ENCODE measurements around the gene DOLPP1. TPM values are rescaled to one million over a fixed set of nuclear protein-coding genes. Genes with fewer than 3 reads are reported as not detected.

The DOLPP1 gene
- total and polyA plus RNA-seq, 12 donors: 3.1 to 8.1 (median 5.0) TPM

DNA sequence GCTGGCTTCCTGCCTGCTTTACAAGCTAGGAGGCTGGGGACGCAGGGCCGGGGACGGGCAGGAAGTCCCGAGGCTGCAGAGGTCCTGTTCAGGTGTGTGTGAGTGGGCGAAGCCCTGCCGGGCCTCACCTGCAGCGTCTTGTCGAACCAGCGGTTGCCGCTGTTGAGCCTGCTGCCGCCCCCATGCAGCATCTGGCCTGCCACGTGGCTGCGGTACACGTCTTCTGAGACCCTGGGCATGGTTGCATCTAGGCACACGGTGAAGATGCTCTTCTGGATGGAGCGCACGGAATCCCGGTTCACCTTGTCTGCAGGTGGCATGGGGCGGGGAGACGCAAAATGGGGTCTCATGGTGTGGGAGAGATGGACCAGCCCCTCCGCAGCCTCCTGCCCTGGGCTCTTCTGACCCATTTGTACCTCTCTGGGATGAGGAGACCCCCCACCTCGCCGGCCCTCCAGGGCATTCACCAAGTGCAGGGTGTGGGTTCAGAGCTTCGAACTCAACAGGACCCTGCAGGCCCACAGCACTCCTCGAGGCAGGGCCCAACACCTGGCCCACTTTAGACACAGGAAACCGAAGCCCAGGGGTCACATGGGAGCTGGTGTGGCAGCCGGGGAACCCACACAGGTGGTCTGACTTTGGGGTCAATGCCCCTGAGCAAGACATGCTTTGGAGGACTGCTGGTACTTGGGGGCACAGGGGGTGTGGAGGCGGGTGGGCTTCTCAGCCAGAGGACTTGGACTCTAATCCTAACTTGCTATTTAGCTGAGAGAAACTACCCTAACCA is 19.7 kb downstream of the DOLPP1 start:
- ATAC-seq (no peak), DNase-seq (no peak)
- Histone ChIP-seq H3K9me3 (no peaks in the 10 kb centered on the region), H3K27me3 (no peaks in the 10 kb centered on the region), H3K4me1 (peaks cover 0 to 14% (median 3%) of the 10 kb centered on the region in 9 donors), H3K36me3 (peaks cover 0 to 61% (median 19%) of the 10 kb centered on the region in 9 donors), H3K27ac (no peak overlapping the region), H3K4me3 (no peak overlapping the region)
- TF ChIP-seq, protein P1, sequence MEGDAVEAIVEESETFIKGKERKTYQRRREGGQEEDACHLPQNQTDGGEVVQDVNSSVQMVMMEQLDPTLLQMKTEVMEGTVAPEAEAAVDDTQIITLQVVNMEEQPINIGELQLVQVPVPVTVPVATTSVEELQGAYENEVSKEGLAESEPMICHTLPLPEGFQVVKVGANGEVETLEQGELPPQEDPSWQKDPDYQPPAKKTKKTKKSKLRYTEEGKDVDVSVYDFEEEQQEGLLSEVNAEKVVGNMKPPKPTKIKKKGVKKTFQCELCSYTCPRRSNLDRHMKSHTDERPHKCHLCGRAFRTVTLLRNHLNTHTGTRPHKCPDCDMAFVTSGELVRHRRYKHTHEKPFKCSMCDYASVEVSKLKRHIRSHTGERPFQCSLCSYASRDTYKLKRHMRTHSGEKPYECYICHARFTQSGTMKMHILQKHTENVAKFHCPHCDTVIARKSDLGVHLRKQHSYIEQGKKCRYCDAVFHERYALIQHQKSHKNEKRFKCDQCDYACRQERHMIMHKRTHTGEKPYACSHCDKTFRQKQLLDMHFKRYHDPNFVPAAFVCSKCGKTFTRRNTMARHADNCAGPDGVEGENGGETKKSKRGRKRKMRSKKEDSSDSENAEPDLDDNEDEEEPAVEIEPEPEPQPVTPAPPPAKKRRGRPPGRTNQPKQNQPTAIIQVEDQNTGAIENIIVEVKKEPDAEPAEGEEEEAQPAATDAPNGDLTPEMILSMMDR (IDR thresholded peaks at IDR 0.05): no peak
- intact Hi-C loops (cut with DNase I): no loop called here
- WGBS, 2 donors: 71 to 76% methylated on average over 28 of the region's 28 CpGs

DNA sequence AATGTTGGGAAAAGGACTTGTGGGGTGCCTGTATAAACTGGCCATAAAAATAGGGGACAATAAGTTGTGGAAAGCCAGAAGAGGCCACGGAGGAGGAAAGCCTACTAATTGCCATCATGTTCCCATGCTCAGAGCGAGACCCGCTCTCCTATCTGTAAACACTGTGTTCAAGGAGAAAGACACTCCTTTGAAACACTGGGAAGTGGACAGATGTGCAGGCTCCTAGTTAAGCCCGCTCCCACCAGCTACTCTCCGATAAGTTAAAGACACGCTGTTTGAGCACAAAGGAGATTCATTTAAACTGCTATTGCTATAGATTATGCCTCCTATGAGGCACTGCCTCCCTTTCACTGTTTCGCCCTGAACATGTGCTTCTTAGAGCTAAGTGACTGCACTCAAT is 20.4 kb downstream of the DOLPP1 start:
- ATAC-seq (no peak), DNase-seq (no peak)
- Histone ChIP-seq H3K4me1 (peaks cover 0 to 14% (median 3%) of the 10 kb centered on the region in 9 donors), H3K9me3 (no peaks in the 10 kb centered on the region), H3K36me3 (peaks cover 0 to 61% (median 12%) of the 10 kb centered on the region in 9 donors), H3K27ac (no peak overlapping the region), H3K4me3 (no peak overlapping the region), H3K27me3 (no peaks in the 10 kb centered on the region)
- intact Hi-C loops (cut with DNase I): no loop called here
- 94 to 96% methylated on average over 7 of the region's 7 CpGs for WGBS, 2 donors
- TF ChIP-seq, protein P1 (IDR thresholded peaks at IDR 0.05): no peak

DNA sequence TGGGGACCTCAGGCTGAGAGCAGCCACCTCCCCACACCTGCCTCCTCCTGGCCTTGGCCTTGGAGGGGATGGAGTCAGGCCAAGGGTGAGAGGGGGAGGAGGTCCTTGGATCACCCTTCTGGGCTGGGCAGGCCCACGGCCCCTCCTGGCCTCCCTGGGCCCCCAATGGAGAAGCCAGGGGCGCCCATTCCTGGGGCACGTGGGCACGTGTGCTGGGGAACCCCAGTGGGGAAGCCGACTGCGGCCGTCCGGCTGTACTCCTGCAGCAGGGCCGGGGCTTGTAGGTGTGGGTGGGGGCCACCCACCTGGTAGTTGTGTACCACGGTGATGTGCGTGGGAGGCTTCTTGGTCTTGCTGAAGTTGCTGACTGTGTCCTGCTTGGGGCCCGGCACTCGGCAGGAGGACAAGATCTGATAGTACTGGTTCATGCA is 21.2 kb downstream of the DOLPP1 start:
- intact Hi-C loops (cut with DNase I): no loop called here
- 91 to 95% methylated on average over 13 of the region's 13 CpGs for WGBS, 2 donors
- Histone ChIP-seq H3K9me3 (no peaks in the 10 kb centered on the region), H3K4me3 (no peak overlapping the region), H3K36me3 (peaks cover 0 to 61% (median 12%) of the 10 kb centered on the region in 9 donors), H3K27ac (no peak overlapping the region), H3K27me3 (no peaks in the 10 kb centered on the region), H3K4me1 (peaks cover 0 to 14% (median 3%) of the 10 kb centered on the region in 9 donors)
- TF ChIP-seq, protein P1 (IDR thresholded peaks at IDR 0.05): no peak
- no peak for DNase-seq
- ATAC-seq: peak in 2 of 8 donors; percentile 2 to 4

DNA sequence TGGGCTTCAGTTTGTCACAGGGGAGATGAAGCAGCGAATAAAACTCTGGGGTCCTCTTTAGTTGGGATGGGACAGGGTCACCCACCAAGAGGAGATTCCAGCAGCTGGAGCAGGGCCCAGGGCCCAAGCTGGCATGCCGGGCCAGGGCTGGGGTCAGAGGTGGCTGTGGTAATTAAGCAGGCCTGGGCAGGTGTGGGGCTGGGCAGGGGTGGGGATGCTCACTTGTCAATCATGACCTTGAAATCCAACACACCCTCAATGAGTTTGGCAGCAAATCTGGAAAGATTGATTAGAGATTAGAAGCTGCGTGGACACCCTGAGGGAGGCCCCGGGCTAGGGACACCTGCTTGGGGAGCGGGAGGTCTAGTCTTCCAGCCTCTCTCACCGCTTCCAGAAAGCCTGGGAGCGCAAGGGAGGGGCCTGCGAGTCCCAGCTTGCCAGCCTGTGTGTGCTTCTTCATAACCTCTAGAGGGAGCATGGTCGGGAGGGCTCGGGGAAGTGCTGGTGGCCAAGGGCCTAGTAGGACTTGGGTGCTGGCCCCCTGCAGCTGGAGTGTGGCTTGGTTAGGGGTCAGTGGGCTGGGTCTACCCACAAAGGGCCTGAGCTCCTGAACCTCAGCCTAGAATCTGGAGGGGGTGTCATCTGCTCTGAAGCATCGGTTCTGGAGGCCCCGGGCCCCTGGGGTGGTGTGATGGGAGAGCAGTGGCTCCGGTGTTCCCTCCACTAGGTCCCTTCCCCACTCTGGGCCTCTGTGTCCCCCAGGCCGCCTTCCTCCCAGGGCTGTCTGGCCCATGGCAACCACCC is 22.1 kb downstream of the DOLPP1 start:
- DNase-seq (peak in 1 of 2 donors; percentile 34), ATAC-seq (peak; percentile 33 to 71 (median 60))
- H3K9me3 ChIP-seq: no peaks in the 10 kb centered on the region
- H3K4me1 ChIP-seq: peaks cover 0 to 14% (median 3%) of the 10 kb centered on the region in 9 donors
- peaks cover 0 to 61% (median 4%) of the 10 kb centered on the region in 9 donors for H3K36me3 ChIP-seq
- TF ChIP-seq, protein P1 (IDR thresholded peaks at IDR 0.05): peak in 7 of 9 donors; percentile 38 to 55 (median 53)
- no peaks in the 10 kb centered on the region for H3K27me3 ChIP-seq
- no peak overlapping the region for H3K4me3 ChIP-seq
- intact Hi-C loops (cut with DNase I): no loop called here
- H3K27ac ChIP-seq: no peak overlapping the region
- 56% methylated on average over 14 of the region's 14 CpGs for whole genome bisulfite sequencing, 2 donors
